ENCODE measurements around the gene MXRA8.

Gene MXRA8

DNA sequence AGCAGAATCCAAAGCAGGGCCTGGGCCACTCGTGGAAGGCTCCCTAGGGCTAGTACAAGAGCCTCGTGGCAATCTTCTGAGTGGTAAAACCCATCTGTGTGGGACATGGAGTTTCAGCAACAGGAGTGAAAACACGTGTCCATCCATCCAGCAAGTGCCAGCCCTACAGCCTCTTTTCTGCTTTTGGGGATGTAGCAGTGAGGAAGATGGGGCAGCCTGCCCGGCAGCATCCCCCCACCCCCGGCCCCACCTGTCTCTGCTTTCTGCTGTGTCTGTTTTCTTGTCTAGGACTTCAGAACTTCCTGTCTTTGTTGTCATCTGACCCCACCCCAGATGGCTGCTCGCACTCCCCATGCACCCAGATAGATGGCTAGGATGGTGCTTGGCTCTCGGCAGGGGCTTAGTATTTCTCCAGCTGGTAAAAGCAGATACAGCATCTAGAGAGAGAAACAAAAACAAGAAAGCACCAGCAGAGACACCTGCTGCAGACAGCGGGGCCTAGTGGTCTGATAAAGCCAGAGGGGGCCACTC lies 32.2 kb downstream of the MXRA8 start:
- H4K20me1 ChIP-seq (ENCODE audit: insufficient read depth), result no peaks in the 10 kb centered on the region
- H3K27me3 ChIP-seq (ENCODE audit: insufficient read depth, low read depth), result no peaks in the 10 kb centered on the region
- no peak for TF ChIP-seq CTCF (conservative IDR thresholded peaks at IDR 0.05; ENCODE audit: low read depth, low read length)
- H3K79me2 ChIP-seq (ENCODE audit: insufficient read depth, low read depth), result peaks cover 35% of the 10 kb centered on the region
- H3K4me3 ChIP-seq (IDR thresholded peaks at IDR 0.05; ENCODE audit: insufficient read depth, low read depth, low read length), result no peak overlapping the region
- peak overlapping the region; percentile 88 for H3K4me2 ChIP-seq
- H3K27ac ChIP-seq, result peak overlapping the region; percentile 21; the same call in 1 of the 2 replicates
- H3K36me3 ChIP-seq (ENCODE audit: insufficient read depth), result no peaks in the 10 kb centered on the region
- no peak overlapping the region for H2AFZ ChIP-seq (ENCODE audit: low read depth)
- peak overlapping the region; percentile 64; the same call in 1 of the 2 replicates for H3K9ac ChIP-seq
- peaks cover 22% of the 10 kb centered on the region for H3K4me1 ChIP-seq (ENCODE audit: low read depth, poor library complexity, severe bottlenecking)

DNA sequence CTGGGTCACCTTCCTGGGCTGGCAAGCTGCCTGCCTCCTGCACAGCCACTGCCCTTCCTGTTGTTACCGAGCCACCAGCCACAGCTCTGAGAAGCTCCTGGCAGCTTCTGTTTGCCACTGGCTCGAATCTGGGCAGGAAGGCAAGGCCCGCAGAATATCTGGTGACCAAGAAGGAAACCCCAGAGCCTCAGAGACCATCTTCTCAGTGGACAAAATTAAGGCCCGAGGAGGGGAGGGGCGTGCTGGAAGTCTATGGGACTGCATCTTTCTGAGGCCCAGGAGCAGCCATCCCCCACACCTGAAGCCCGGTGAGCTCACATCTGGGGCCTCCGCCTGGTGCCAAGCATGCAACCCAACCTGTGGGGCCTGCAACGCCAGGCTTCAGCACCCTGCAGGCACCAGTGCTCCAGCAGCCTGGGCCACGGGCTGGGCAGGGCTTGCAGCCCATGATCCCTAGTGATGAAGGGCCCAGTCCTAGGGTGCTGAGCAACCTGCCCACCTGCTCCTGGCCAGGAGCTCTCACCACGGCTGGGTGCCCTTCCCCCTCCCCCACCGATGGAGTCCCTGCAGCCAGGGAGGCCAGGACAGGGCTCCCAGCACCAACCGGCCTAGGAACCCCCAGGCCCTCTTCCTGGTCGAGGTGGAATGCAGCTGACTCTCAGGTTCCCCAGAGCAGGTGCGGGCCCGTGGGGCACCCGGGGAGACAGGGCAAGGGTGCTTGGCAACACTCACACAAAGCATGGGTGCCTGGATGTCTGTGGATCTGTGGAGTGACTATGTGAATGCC lies 32.9 kb downstream of the MXRA8 start:
- Histone ChIP-seq H3K27ac (peak overlapping the region; percentile 21; the same call in 1 of the 2 replicates), H3K36me3 (ENCODE audit: insufficient read depth) (no peaks in the 10 kb centered on the region), H2AFZ (ENCODE audit: low read depth) (peak overlapping the region; percentile 52; the same call in 1 of the 2 replicates), H3K79me2 (ENCODE audit: insufficient read depth, low read depth) (peaks cover 42% of the 10 kb centered on the region), H3K9ac (peak overlapping the region; percentile 64; the same call in 1 of the 2 replicates), H3K27me3 (ENCODE audit: insufficient read depth, low read depth) (no peaks in the 10 kb centered on the region), H3K4me2 (peak overlapping the region; percentile 88), H3K4me3 (IDR thresholded peaks at IDR 0.05; ENCODE audit: insufficient read depth, low read depth, low read length) (peak overlapping the region; percentile 76), H3K4me1 (ENCODE audit: low read depth, poor library complexity, severe bottlenecking) (peaks cover 22% of the 10 kb centered on the region), H4K20me1 (ENCODE audit: insufficient read depth) (no peaks in the 10 kb centered on the region)
- TF ChIP-seq CTCF (conservative IDR thresholded peaks at IDR 0.05; ENCODE audit: low read depth, low read length), result no peak

- peak within 1 kb of the TSS; percentile 39; the same call in 1 of the 2 replicates for H3K27ac ChIP-seq
- no peak for TF ChIP-seq CTCF (conservative IDR thresholded peaks at IDR 0.05; ENCODE audit: low read depth, low read length)
- peaks cover 49% of the 10 kb centered on the region for H3K79me2 ChIP-seq (ENCODE audit: insufficient read depth, low read depth)
- peak within 1 kb of the TSS; percentile 75; the same call in 1 of the 2 replicates for H3K9ac ChIP-seq
- H2AFZ ChIP-seq (ENCODE audit: low read depth), result peak within 1 kb of the TSS; percentile 78
- peaks cover 22% of the 10 kb centered on the region for H3K4me1 ChIP-seq (ENCODE audit: low read depth, poor library complexity, severe bottlenecking)
- H3K36me3 ChIP-seq (ENCODE audit: insufficient read depth), result no peaks in the 10 kb centered on the region
- H3K4me3 ChIP-seq (IDR thresholded peaks at IDR 0.05; ENCODE audit: insufficient read depth, low read depth, low read length), result peak within 1 kb of the TSS; percentile 76
- H4K20me1 ChIP-seq (ENCODE audit: insufficient read depth), result no peaks in the 10 kb centered on the region
- H3K27me3 ChIP-seq (ENCODE audit: insufficient read depth, low read depth), result no peaks in the 10 kb centered on the region
- H3K4me2 ChIP-seq, result peak within 1 kb of the TSS; percentile 88
These were observed 33.6 kb downstream of the MXRA8 start, which contains the start of the genes CPTP and INTS11 for GRCh38 chr1:1324524-1325287. CPTP (plus strand) TSS chr1:1324802; CDS start chr1:1326911, 2,109 bp downstream. INTS11 (minus strand) TSS chr1:1324660; CDS start chr1:1324608, 52 bp downstream.

DNA sequence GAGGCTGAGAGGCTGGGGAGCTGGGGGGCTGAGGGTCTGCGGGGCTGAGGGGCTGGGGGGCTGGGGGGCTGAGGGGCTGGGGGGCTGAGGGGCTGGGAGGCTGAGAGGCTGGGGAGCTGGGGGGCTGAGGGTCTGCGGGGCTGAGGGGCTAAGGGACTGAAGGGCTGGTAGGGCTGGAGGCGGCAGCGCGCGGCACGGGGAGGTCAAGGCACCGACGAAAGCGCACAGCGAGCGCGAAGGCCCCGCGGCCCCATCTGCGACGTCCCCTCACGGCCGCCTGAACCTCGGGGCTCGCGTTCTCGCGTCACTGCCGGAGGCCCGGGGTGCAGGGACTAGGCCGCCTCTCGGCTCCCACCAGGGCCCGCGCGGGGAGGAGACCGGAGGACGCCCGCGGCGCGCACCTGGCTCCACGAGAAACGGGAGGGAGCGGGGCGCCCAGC lies 34.3 kb downstream of the MXRA8 start:
- no peaks in the 10 kb centered on the region for H3K27me3 ChIP-seq (ENCODE audit: insufficient read depth, low read depth)
- H3K79me2 ChIP-seq (ENCODE audit: insufficient read depth, low read depth), result peaks cover 55% of the 10 kb centered on the region
- peak overlapping the region; percentile 78; the same call in 1 of the 2 replicates for H2AFZ ChIP-seq (ENCODE audit: low read depth)
- H3K4me2 ChIP-seq, result no peak overlapping the region
- H3K4me1 ChIP-seq (ENCODE audit: low read depth, poor library complexity, severe bottlenecking), result peaks cover 22% of the 10 kb centered on the region
- peak overlapping the region; percentile 75; the same call in 1 of the 2 replicates for H3K9ac ChIP-seq
- H3K36me3 ChIP-seq (ENCODE audit: insufficient read depth), result no peaks in the 10 kb centered on the region
- no peak overlapping the region for H3K4me3 ChIP-seq (IDR thresholded peaks at IDR 0.05; ENCODE audit: insufficient read depth, low read depth, low read length)
- H4K20me1 ChIP-seq (ENCODE audit: insufficient read depth), result no peaks in the 10 kb centered on the region
- peak overlapping the region; percentile 39; the same call in 1 of the 2 replicates for H3K27ac ChIP-seq
- TF ChIP-seq CTCF (conservative IDR thresholded peaks at IDR 0.05; ENCODE audit: low read depth, low read length), result no peak

Measured in KMS-11 (cell line).